Measurements from ENCODE around the gene TPRX1.

TPRX1 gene

GRCh38 chr19:47778049-47778953 lies 26.1 kb downstream of the TPRX1 start, which contains the start of gene SELENOW (continued):
- TF ChIP-seq, protein P1, sequence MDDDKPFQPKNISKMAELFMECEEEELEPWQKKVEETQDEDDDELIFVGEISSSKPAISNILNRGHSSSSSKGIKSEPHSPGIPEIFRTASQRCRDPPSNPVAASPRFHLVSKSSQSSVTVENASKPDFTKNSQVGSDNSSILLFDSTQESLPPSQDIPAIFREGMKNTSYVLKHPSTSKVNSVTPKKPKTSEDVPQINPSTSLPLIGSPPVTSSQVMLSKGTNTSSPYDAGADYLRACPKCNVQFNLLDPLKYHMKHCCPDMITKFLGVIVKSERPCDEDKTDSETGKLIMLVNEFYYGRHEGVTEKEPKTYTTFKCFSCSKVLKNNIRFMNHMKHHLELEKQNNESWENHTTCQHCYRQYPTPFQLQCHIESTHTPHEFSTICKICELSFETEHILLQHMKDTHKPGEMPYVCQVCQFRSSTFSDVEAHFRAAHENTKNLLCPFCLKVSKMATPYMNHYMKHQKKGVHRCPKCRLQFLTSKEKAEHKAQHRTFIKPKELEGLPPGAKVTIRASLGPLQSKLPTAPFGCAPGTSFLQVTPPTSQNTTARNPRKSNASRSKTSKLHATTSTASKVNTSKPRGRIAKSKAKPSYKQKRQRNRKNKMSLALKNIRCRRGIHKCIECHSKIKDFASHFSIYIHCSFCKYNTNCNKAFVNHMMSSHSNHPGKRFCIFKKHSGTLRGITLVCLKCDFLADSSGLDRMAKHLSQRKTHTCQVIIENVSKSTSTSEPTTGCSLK (tag by site-specific recombination; IDR thresholded peaks at IDR 0.05) = no peak
- TF ChIP-seq ZNF664 (tag by site-specific recombination; IDR thresholded peaks at IDR 0.05) (0 out of 2 replicates have a peak, but pooled peaks have one; percentile 13), ZBTB21 (tag by site-specific recombination; IDR thresholded peaks at IDR 0.05) (no peak), ZNF580 (tag by site-specific recombination; IDR thresholded peaks at IDR 0.05) (peak; percentile 40; the same call in 1 of the 2 replicates), KLF1 (tag by site-specific recombination; IDR thresholded peaks at IDR 0.05) (peak; percentile 99), ZNF792 (tag by site-specific recombination; IDR thresholded peaks at IDR 0.05) (peak; percentile 14; the same call in 1 of the 2 replicates), SP7 (tag by site-specific recombination; IDR thresholded peaks at IDR 0.05) (peak; percentile 94), ZNF26 (tag by site-specific recombination; IDR thresholded peaks at IDR 0.05) (no peak), ZNF768 (tag by site-specific recombination; IDR thresholded peaks at IDR 0.05) (no peak), REPIN1 (tag by site-specific recombination; IDR thresholded peaks at IDR 0.05; ENCODE audit: low read depth) (no peak), ZNF223 (tag by site-specific recombination; IDR thresholded peaks at IDR 0.05) (no peak), ZNF510 (tag by site-specific recombination; IDR thresholded peaks at IDR 0.05; ENCODE audit: insufficient replicate concordance) (no peak), ZNF133 (tag by site-specific recombination; IDR thresholded peaks at IDR 0.05) (no peak), KLF17 (tag by site-specific recombination; IDR thresholded peaks at IDR 0.05) (peak; percentile 97), SCRT1 (tag by site-specific recombination; IDR thresholded peaks at IDR 0.05; ENCODE audit: borderline replicate concordance) (peak; percentile 43; the same call in 1 of the 2 replicates), ZNF140 (tag by site-specific recombination; IDR thresholded peaks at IDR 0.05) (no peak), ZNF473 (tag by site-specific recombination; IDR thresholded peaks at IDR 0.05) (no peak), ZNF239 (tag by site-specific recombination; IDR thresholded peaks at IDR 0.05) (no peak), SP2 (tag by site-specific recombination; IDR thresholded peaks at IDR 0.05) (peak; percentile 77), ZNF157 (tag by site-specific recombination; IDR thresholded peaks at IDR 0.05) (no peak), ZNF76 (tag by site-specific recombination; IDR thresholded peaks at IDR 0.05; ENCODE audit: borderline replicate concordance, low read depth) (peak; percentile 61; the same call in 1 of the 2 replicates), KLF16 (tag by site-specific recombination; IDR thresholded peaks at IDR 0.05) (peak; percentile 100), ZNF416 (tag by site-specific recombination; IDR thresholded peaks at IDR 0.05) (no peak), SALL2 (tag by site-specific recombination; IDR thresholded peaks at IDR 0.05; ENCODE audit: borderline replicate concordance) (no peak), ZNF324 (tag by site-specific recombination; IDR thresholded peaks at IDR 0.05) (peak; percentile 84), ZNF701 (tag by site-specific recombination; IDR thresholded peaks at IDR 0.05) (no peak)
- TF ChIP-seq, protein P2, sequence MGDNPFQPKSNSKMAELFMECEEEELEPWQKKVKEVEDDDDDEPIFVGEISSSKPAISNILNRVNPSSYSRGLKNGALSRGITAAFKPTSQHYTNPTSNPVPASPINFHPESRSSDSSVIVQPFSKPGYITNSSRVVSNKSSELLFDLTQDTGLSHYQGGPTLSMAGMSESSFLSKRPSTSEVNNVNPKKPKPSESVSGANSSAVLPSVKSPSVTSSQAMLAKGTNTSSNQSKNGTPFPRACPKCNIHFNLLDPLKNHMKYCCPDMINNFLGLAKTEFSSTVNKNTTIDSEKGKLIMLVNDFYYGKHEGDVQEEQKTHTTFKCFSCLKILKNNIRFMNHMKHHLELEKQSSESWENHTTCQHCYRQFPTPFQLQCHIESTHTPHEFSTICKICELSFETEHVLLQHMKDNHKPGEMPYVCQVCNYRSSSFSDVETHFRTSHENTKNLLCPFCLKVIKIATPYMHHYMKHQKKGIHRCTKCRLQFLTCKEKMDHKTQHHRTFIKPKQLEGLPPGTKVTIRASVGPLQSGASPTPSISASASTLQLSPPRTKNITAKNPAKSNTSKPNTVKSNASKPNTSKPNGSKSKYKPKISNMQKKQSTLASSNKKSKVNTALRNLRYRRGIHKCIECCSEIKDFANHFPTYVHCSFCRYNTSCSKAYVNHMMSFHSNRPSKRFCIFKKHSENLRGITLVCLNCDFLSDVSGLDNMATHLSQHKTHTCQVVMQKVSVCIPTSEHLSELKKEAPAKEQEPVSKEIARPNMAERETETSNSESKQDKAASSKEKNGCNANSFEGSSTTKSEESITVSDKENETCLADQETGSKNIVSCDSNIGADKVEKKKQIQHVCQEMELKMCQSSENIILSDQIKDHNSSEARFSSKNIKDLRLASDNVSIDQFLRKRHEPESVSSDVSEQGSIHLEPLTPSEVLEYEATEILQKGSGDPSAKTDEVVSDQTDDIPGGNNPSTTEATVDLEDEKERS (tag by site-specific recombination; IDR thresholded peaks at IDR 0.05) = no peak
- TF ChIP-seq, protein P3, sequence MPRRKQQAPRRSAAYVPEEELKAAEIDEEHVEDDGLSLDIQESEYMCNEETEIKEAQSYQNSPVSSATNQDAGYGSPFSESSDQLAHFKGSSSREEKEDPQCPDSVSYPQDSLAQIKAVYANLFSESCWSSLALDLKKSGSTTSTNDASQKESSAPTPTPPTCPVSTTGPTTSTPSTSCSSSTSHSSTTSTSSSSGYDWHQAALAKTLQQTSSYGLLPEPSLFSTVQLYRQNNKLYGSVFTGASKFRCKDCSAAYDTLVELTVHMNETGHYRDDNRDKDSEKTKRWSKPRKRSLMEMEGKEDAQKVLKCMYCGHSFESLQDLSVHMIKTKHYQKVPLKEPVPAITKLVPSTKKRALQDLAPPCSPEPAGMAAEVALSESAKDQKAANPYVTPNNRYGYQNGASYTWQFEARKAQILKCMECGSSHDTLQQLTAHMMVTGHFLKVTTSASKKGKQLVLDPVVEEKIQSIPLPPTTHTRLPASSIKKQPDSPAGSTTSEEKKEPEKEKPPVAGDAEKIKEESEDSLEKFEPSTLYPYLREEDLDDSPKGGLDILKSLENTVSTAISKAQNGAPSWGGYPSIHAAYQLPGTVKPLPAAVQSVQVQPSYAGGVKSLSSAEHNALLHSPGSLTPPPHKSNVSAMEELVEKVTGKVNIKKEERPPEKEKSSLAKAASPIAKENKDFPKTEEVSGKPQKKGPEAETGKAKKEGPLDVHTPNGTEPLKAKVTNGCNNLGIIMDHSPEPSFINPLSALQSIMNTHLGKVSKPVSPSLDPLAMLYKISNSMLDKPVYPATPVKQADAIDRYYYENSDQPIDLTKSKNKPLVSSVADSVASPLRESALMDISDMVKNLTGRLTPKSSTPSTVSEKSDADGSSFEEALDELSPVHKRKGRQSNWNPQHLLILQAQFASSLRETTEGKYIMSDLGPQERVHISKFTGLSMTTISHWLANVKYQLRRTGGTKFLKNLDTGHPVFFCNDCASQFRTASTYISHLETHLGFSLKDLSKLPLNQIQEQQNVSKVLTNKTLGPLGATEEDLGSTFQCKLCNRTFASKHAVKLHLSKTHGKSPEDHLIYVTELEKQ (tag by site-specific recombination; IDR thresholded peaks at IDR 0.05; ENCODE audit: borderline replicate concordance) = no peak
